H1 (cell line): Measurements from ENCODE around the gene IGF2R. TPM values are rescaled to one million over a fixed set of nuclear protein-coding genes. Genes with fewer than 3 reads are reported as not detected.

Experiments
- CBX5 ChIP-seq: fragments of 300-800, 300-1000 bp; sonication (generic); IDR thresholded peaks from 2 replicates; pipeline ENCODE4 v1.7.1; 2016; ENCODE audit warnings: antibody characterized with exemption, low read length, low read depth
- CEBPB ChIP-seq: IDR thresholded peaks from 2 replicates; pipeline ENCODE4 v1.6.1; 2012; ENCODE audit warnings: low read depth, low read length
- CREB1 ChIP-seq: IDR thresholded peaks from 2 replicates; pipeline ENCODE4 v1.6.1; 2012; ENCODE audit warnings: inconsistent platforms
- CTBP2 ChIP-seq: IDR thresholded peaks from 2 replicates; pipeline ENCODE4 v1.7.0; 2011; ENCODE audit warnings: borderline replicate concordance, mild to moderate bottlenecking, moderate library complexity, mixed read lengths, low read length; ENCODE audit not compliant: insufficient read depth, insufficient read length
- EP300 ChIP-seq, 2 experiments: IDR thresholded peaks; 1 replicate in 1 of 2; 2 replicates in 1 of 2; pipeline ENCODE4 v1.6.1; 2011 to 2012; ENCODE audit warnings: low read depth in 2 of 2, low read length in 2 of 2, mild to moderate bottlenecking in 2 of 2, borderline replicate concordance in 1 of 2, inconsistent platforms in 1 of 2, moderate library complexity in 1 of 2
- EZH2 ChIP-seq: fragments of 200-600 bp; sonication (generic); IDR thresholded peaks from 2 replicates; pipeline ENCODE4 v1.7.1; 2012; ENCODE audit warnings: low read depth, mild to moderate bottlenecking, moderate library complexity, low read length, inconsistent platforms; ENCODE audit not compliant: severe bottlenecking
- FOSL1 ChIP-seq: IDR thresholded peaks from 2 replicates; pipeline ENCODE4 v1.6.1; 2011; ENCODE audit warnings: mild to moderate bottlenecking, low read depth, low read length, moderate library complexity; ENCODE audit not compliant: insufficient read depth
- GABPA ChIP-seq: IDR thresholded peaks from 2 replicates; pipeline ENCODE4 v1.6.1; 2011; ENCODE audit warnings: mild to moderate bottlenecking, low read length, moderate library complexity, borderline replicate concordance; ENCODE audit not compliant: insufficient read depth
- KDM4A ChIP-seq: IDR thresholded peaks from one replicate; pipeline ENCODE4 v1.7.1; 2012; ENCODE audit warnings: low read depth, mild to moderate bottlenecking, moderate library complexity, low read length, inconsistent platforms; ENCODE audit not compliant: severe bottlenecking
- KDM5A ChIP-seq: fragments of 200-600 bp; IDR thresholded peaks from 2 replicates; pipeline ENCODE4 v1.7.1; 2012; ENCODE audit warnings: mild to moderate bottlenecking, low read length, inconsistent platforms, mixed read lengths
- MAFK ChIP-seq: IDR thresholded peaks from 2 replicates; pipeline ENCODE4 v1.6.1; 2012; ENCODE audit warnings: low read depth, mild to moderate bottlenecking, improper control_type of control experiment, low read length
- POLR2A ChIP-seq, 2 experiments: IDR thresholded peaks; 1 replicate in 1 of 2; 2 replicates in 1 of 2; pipeline ENCODE4 v1.6.1; 2011; ENCODE audit warnings: low read depth in 2 of 2, low read length in 2 of 2, mild to moderate bottlenecking in 2 of 2; ENCODE audit errors: control extremely low read depth in 1 of 2
- POLR2AphosphoS5 ChIP-seq: IDR thresholded peaks from 2 replicates; pipeline ENCODE4 v1.6.1; 2011; ENCODE audit warnings: low read depth, low read length
- RFX5 ChIP-seq: IDR thresholded peaks from 2 replicates; pipeline ENCODE4 v1.6.1; 2011; ENCODE audit warnings: low read depth, low read length, improper control_type of control experiment, borderline replicate concordance
- SP4 ChIP-seq: IDR thresholded peaks from 2 replicates; pipeline ENCODE4 v1.6.1; 2012; ENCODE audit warnings: low read length, inconsistent platforms
- TAF1 ChIP-seq: IDR thresholded peaks from 2 replicates; pipeline ENCODE4 v1.6.1; 2011; ENCODE audit warnings: mild to moderate bottlenecking, low read depth, low read length
- USF2 ChIP-seq: IDR thresholded peaks from 2 replicates; pipeline ENCODE4 v1.6.1; 2011; ENCODE audit warnings: low read length, improper control_type of control experiment
- YY1 ChIP-seq: IDR thresholded peaks from 2 replicates; pipeline ENCODE4 v1.6.1; 2011; ENCODE audit warnings: low read depth, mild to moderate bottlenecking, low read length
- polyA plus RNA-seq, 7 experiments: library from polyadenylated mRNA; depleted of rRNA in 3 of 7; stranded (reverse) in 5 of 7; unstranded in 2 of 7; fragments of >200 nt in 5 of 7; fragments of 200-250 nt in 2 of 7; gene quantifications; 1 replicate in 5 of 7; 2 replicates in 1 of 7; 4 replicates in 1 of 7; pipeline versions ENCODE4 v1.2.1 to v1.2.3, GENCODE V29; 2011 to 2013; ENCODE audit warnings: missing spikeins in 2 of 7, mixed read lengths in 2 of 7
- total RNA-seq: library from RNA; stranded (reverse); fragmentation: NEBNext Ultra II Directional; extraction: Animal tissue kit (Norgen Biotek cat#: 25700); gene quantifications from 2 replicates; pipeline ENCODE4 v1.2.1, GENCODE V29; 2021

Gene IGF2R
- total and polyA plus RNA-seq, 2 of the 8 experiments (the other 6 are each of a cell fraction or from before 2014, with no cell fraction given) = 20.6 to 74.1 TPM

- TF ChIP-seq USF2 (peak; percentile 93), EZH2 (no peak), GABPA (no peak), POLR2AphosphoS5 (peak; percentile 77), CBX5 (no peak), CEBPB (no peak), KDM4A (peak; percentile 54), SP4 (peak; percentile 90), KDM5A (0 out of 2 replicates have a peak, but pooled peaks have one; percentile 25), CREB1 (no peak), MAFK (no peak), YY1 (no peak), POLR2A (IDR thresholded peaks at IDR 0.05; ENCODE audit: control extremely low read depth in 1 of 2, low read depth in 2 of 2, low read length in 2 of 2) (peak; percentile 76 to 80), EP300 (IDR thresholded peaks at IDR 0.05; ENCODE audit: borderline replicate concordance in 1 of 2, low read depth in 2 of 2, low read length in 2 of 2) (0 out of 3 replicates have a peak, but pooled peaks of 1 of the 2 experiments have one; percentile 14), FOSL1 (0 out of 2 replicates have a peak, but pooled peaks have one; percentile 36), TAF1 (peak; percentile 87), RFX5 (no peak), CTBP2 (no peak)
Observed at GRCh38 chr6:159968295-159969203, at the start of gene IGF2R (continued).
